Measurements from ENCODE around the gene EFCAB8.
"Not testable (repeated sequence)": the region's sequence is repeated elsewhere in the genome, so short reads cannot be mapped to it uniquely, and the experiment has no call there.

EFCAB8 gene

GRCh38 chr20:32909896-32910571 is 51.3 kb downstream of the EFCAB8 start:
- DNase-seq (ENCODE audit: low read depth): no peak

DNA sequence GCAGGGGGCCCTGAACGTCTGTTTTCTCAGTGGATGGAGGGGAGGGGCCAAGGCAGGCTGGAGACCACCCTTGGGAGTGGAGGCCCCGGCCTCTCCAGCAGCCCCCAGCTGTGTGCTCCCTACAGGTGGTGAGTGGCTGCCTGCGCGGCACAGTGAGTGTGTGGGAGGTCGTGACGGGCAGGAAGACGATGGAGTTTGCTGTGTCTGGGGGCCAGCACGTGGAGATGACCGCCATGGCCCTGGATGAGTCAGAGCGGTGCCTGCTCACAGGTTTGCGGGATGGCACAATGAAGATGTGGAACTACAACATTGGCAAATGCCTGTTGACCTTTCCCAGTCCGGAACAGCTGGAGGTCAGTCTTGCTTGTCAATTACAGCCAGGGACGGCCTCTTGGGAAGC is 52.6 kb downstream of the EFCAB8 start:
- DNase-seq (ENCODE audit: low read depth): no peak

DNA sequence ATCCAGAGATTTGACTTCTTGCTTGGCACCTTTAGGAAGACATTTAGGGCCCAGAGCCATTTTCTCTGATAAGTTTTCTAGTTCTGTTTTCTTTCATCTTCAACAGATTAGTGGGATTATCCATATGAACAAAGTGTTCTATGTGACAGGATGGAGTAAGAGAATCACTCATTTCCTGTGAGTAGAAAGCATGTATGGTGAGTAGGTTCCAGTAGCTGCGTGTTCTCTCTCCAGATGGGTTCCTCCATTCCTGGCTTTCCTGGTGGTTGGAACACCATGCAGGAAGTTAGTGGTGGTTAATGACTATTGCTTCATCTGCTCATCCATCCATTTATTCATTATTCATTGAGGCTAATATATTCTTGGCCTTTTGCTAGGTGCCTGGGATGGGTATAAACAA is 54.0 kb downstream of the EFCAB8 start:
- no peak for DNase-seq (ENCODE audit: low read depth)

- DNase-seq (ENCODE audit: low read depth): no peak
Observed at GRCh38 chr20:32914031-32914430, 55.3 kb downstream of the EFCAB8 start.

GRCh38 chr20:32917191-32917950 is 58.6 kb downstream of the EFCAB8 start:
- no peak for DNase-seq (ENCODE audit: low read depth)

DNA sequence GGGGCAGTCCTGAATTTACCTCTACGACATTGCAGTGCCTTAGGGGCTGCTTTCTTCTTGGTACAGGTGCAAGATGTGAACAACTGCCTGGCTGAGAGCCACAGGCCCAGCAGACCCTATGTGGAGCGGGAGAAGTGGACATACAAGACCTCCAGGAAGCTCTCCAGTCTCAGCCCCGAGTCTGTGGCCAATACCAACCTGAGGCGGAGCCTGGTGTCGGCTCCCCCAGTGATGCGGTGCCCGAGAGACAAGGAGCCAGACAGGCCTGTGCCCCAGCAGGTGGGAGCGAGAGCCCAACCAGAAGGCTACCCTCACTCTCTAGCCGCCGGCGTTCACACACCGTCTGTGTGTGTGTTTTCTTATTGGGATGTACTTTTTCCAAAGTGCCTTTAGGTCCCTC is 59.6 kb downstream of the EFCAB8 start:
- DNase-seq (ENCODE audit: low read depth): no peak

- no peak for DNase-seq (ENCODE audit: low read depth)
Observed at GRCh38 chr20:32918751-32919150, 60.0 kb downstream of the EFCAB8 start.

GRCh38 chr20:32920066-32920465 is 61.3 kb downstream of the EFCAB8 start:
- no peak for DNase-seq (ENCODE audit: low read depth)

GRCh38 chr20:32920530-32921298 is 62.0 kb downstream of the EFCAB8 start:
- DNase-seq (ENCODE audit: low read depth): no peak

DNA sequence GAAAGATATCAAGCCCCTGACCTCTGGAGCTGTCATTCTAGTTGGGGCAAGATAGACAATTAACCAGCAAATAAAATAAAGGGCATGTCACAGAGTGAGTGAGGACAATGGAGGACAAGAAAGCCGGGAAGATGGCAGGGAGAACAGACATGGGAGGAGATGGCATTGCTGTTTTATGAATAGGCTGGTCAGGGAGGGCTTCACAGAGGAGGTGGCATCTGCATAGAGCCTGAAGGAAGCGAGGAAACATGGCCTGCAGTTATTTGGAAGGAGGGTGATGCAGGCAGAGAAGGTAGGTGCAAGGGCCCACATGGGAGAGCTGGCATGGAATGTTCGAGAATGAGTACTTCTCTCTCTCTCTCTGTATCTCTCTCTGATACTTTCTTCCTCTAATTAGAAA is 63.7 kb downstream of the EFCAB8 start:
- DNase-seq (ENCODE audit: low read depth): no peak

GRCh38 chr20:32924781-32925180 is 66.1 kb downstream of the EFCAB8 start:
- no peak for DNase-seq (ENCODE audit: low read depth)

GRCh38 chr20:32925481-32926196 is 66.9 kb downstream of the EFCAB8 start:
- no peak for DNase-seq (ENCODE audit: low read depth)

DNA sequence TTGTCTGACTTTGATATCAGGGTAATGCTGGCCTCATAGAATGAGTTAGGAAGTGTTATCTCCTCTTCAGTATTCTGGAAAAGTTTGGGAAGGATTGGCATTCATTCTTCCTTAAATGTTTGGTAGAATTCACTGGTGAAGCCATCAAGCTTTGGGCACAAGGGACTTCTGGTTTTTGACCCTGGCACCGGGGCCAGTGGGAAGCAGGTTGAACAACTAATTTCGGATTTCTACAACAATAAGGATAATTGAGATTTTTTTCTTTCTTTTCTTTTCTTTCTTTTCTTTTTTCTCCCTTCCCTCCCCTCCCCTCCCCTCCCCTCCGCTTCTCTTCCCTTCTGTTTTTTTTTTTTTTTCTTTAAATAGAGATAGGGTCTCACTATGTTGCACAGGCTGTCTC is 70.4 kb downstream of the EFCAB8 start:
- no peak for DNase-seq (ENCODE audit: low read depth)

DNA sequence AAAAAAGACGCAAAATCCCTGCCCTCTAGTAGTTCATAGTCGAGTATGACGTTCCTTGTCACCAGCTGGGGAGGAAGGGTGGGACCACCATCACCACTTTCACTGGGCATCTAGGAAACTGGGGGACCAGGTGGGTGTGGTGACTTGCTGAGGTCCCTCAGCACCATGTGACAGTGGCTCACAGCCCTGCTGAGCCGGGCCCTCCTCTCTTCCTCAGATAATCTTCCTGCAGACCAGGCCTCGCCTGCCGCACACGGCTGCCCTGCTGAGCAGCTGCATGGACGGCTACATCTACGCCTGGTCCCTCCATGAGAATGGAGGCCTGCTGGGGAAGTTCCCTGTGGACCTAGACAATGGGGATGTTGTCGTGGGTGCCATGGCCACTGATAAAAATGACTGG is 71.5 kb downstream of the EFCAB8 start:
- DNase-seq (ENCODE audit: low read depth): no peak

- DNase-seq (ENCODE audit: low read depth): no peak
Observed at GRCh38 chr20:32930701-32931100, 72.0 kb downstream of the EFCAB8 start.

GRCh38 chr20:32934580-32934979 is 75.9 kb downstream of the EFCAB8 start:
- no peak for DNase-seq (ENCODE audit: low read depth)

DNA sequence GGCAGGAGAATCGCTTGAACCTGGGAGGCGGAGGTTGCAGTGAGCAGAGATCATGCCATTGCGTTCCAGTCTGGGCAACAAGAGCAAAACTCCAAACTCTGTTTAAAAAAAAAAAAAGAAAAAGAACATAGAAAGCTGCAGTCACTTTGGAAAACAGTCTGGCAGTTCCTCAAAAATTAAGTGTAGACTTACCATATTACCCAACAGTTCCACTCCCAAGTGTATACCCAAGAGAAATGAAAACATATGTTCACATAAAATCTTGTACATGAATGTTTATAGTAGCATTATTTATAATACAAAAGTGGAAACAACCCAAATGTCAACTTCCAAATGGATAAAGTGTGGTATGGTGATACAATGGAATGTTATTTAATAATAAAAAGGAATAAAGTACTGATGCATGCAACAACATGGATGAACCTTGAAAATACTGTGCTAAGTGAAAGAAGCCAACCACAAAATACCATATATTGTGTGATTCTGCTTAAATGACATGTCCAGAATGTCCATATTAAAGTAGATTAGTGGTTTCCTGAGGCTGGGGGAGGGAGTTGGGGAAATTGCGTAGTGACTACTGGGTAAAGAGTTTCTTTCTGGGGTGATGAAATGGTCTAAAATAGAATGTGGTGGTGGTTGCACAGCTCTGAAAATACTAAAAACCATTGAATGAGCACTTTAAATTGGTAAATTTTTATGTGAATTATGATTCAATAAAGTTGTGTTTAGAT is 82.6 kb downstream of the EFCAB8 start:
- no peak for DNase-seq (ENCODE audit: low read depth)

- no peak for DNase-seq (ENCODE audit: low read depth)
Observed at GRCh38 chr20:32943490-32944052, 84.8 kb downstream of the EFCAB8 start.

DNA sequence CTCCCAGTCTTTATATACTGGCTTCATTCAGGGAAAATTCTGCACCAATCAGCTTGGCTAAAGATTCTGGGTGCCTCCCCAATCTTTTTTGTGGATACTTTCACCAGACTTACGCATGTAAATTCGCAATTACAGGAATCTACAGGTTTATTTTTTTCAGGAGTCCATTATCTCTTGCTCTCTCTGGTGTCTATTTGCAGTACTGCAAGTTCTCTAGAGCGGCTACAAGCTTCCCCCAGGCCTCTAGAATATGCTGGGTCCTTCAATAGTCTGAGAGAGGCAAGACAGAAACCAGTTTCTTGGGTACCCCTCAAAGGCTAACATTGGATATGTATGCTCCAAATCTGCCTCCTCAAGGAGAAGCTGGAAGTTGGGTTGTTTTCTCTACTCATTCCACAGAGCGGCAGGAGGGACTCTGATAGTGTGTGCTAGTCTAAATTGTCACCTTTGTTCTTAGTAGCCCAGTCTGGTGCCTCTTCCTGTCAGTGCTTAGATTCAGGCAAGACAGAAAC is 87.0 kb downstream of the EFCAB8 start:
- no peak for DNase-seq (ENCODE audit: low read depth)

DNA sequence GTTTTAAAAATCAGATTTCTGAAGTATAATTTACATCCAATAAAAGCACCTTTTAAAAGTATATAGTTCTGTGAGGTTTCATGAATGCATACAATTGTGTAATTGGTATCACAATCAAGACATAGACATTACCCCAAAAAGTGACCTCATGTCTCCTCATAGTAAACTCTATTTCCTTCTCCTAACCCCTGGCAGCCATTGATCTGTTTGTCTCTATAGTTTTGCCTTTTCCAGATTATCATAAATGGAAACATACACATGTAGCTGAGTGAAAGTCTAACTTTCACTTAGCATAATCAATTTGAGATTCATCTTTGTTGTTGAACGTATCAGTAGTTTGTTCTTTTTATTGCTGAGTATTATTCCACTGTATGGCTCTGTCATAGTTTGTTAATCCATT is 87.9 kb downstream of the EFCAB8 start:
- DNase-seq (ENCODE audit: low read depth): no peak

GRCh38 chr20:32950539-32950938 is 91.8 kb downstream of the EFCAB8 start:
- DNase-seq (ENCODE audit: low read depth): not testable (repeated sequence)
